Psoas muscle (tissue), 8 donors: ENCODE measurements around the gene GRK3. TPM values are rescaled to one million over a fixed set of nuclear protein-coding genes. Genes with fewer than 3 reads are reported as not detected.

Experiments
- ATAC-seq, 4 donors: fragments of 200-7000 bp; cut with Tn5 transposase; one replicate each; pipeline ENCODE4 v1.9.1; 2020; ENCODE audit warnings: moderate library complexity in 3 of 4, mild to moderate bottlenecking in 2 of 4
- DNase-seq, 2 donors: peaks; one replicate each; pipeline ENCODE4 v3.0.0-alpha.2; 2020
- H3K27ac ChIP-seq: fragments of 200-600 bp; one replicate; pipeline ENCODE4 v1.8.0; 2022
- H3K27me3 ChIP-seq, 3 donors: fragments of 200-600 bp in 1 of 3; one replicate each; pipeline versions ENCODE4 v1.6.1 to v1.8.0; 2013 to 2022; ENCODE audit warnings: low read length in 2 of 3, mild to moderate bottlenecking in 2 of 3, moderate library complexity in 1 of 3; ENCODE audit not compliant: insufficient read depth in 3 of 3
- H3K36me3 ChIP-seq, 2 donors: fragments of 200-600 bp in 1 of 2; one replicate each; pipeline versions ENCODE4 v1.6.1 to v1.8.0; 2013 to 2022; ENCODE audit warnings: low read depth in 1 of 2, mild to moderate bottlenecking in 1 of 2, moderate library complexity in 1 of 2; ENCODE audit not compliant: insufficient read depth in 1 of 2
- H3K4me1 ChIP-seq: fragments of 200-600 bp; one replicate; pipeline ENCODE4 v1.8.0; 2022
- H3K4me3 ChIP-seq: fragments of 200-600 bp; one replicate; pipeline ENCODE4 v1.8.0; 2022; ENCODE audit warnings: mild to moderate bottlenecking
- H3K9me3 ChIP-seq: fragments of 200-600 bp; one replicate; pipeline ENCODE4 v1.8.0; 2022
- WGBS, 3 donors: extraction: QIAGEN DNeasy Blood & Tissue Kit; methylation state at CpG; one replicate each; pipeline versions ENCODE4 v1.1.6 to v1.1.7; 2013; 5-methylcytosine and 5-hydroxymethylcytosine counted together
- intact Hi-C, 2 donors: fragments of 100-400 bp; cut with DNase I; formaldehyde crosslinking; loops; one replicate each; pipeline versions ENCODE4 v1.11.0 to v1.14.2; 2022
- polyA plus RNA-seq, 3 donors: library from polyadenylated mRNA; stranded (reverse); fragments of 200-250 nt; gene quantifications; one replicate each; pipeline ENCODE4 v1.2.3, GENCODE V29; 2013
- total RNA-seq, 4 donors: library from RNA; stranded (reverse); fragmentation: NEBNext Ultra II Directional in 2 of 4; extraction: Animal tissue kit (Norgen Biotek cat#: 25700) in 2 of 4; gene quantifications; one replicate each; pipeline versions ENCODE4 v1.2.1 to v1.2.4, GENCODE V29; 2021 to 2023
- TF ChIP-seq, protein P1 (sequence below): fragments of 200-600 bp; IDR thresholded peaks from one replicate; pipeline ENCODE4 v1.8.0; 2022; ENCODE audit warnings: antibody characterized with exemption
- donor health status: healthy with polysubstance abuse.
- donor health status: DM: no; HTN: no; CAD: no; lungs with moderate emphysema.
- donor health status: Bipolar disorder and iron deficiency.
- donor health status: healthy.
- donor health status: DM: yes; HTN: yes; CAD: no.
- donor health status: DM: no; HTN: no; CAD: no.
- donor health status: DM: no; HTN: no; CAD: no.
- donor health status: DM: yes; HTN: yes; CAD: no.

The GRK3 gene
- total and polyA plus RNA-seq, 7 donors = 0.17 to 2.0 (median 1.3) TPM

GRCh38 chr22:25698461-25698860 is 134.0 kb downstream of the GRK3 start:
- Histone ChIP-seq H3K4me3 (no peak overlapping the region), H3K36me3 (no peaks in the 10 kb centered on the region), H3K27ac (no peak overlapping the region), H3K27me3 (no peaks in the 10 kb centered on the region), H3K9me3 (no peaks in the 10 kb centered on the region), H3K4me1 (peaks cover 17% of the 10 kb centered on the region)
- TF ChIP-seq, protein P1, sequence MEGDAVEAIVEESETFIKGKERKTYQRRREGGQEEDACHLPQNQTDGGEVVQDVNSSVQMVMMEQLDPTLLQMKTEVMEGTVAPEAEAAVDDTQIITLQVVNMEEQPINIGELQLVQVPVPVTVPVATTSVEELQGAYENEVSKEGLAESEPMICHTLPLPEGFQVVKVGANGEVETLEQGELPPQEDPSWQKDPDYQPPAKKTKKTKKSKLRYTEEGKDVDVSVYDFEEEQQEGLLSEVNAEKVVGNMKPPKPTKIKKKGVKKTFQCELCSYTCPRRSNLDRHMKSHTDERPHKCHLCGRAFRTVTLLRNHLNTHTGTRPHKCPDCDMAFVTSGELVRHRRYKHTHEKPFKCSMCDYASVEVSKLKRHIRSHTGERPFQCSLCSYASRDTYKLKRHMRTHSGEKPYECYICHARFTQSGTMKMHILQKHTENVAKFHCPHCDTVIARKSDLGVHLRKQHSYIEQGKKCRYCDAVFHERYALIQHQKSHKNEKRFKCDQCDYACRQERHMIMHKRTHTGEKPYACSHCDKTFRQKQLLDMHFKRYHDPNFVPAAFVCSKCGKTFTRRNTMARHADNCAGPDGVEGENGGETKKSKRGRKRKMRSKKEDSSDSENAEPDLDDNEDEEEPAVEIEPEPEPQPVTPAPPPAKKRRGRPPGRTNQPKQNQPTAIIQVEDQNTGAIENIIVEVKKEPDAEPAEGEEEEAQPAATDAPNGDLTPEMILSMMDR = no peak
- intact Hi-C loops = no loop called here
- WGBS, 3 donors = 89 to 94% (median 89%) methylated on average over 7 of the region's 7 CpGs
- DNase-seq = no peak
- no peak for ATAC-seq

GRCh38 chr22:25698978-25699377 is 134.5 kb downstream of the GRK3 start:
- no peaks in the 10 kb centered on the region for H3K36me3 ChIP-seq
- no peak overlapping the region for H3K4me3 ChIP-seq
- WGBS, 3 donors = 81 to 90% (median 83%) methylated on average over 6 of the region's 6 CpGs
- no peak for ATAC-seq
- H3K27ac ChIP-seq = no peak overlapping the region
- no peaks in the 10 kb centered on the region for H3K27me3 ChIP-seq
- intact Hi-C loops = no loop called here
- peaks cover 14% of the 10 kb centered on the region for H3K4me1 ChIP-seq
- TF ChIP-seq, protein P1 = no peak
- no peak for DNase-seq
- no peaks in the 10 kb centered on the region for H3K9me3 ChIP-seq

DNA sequence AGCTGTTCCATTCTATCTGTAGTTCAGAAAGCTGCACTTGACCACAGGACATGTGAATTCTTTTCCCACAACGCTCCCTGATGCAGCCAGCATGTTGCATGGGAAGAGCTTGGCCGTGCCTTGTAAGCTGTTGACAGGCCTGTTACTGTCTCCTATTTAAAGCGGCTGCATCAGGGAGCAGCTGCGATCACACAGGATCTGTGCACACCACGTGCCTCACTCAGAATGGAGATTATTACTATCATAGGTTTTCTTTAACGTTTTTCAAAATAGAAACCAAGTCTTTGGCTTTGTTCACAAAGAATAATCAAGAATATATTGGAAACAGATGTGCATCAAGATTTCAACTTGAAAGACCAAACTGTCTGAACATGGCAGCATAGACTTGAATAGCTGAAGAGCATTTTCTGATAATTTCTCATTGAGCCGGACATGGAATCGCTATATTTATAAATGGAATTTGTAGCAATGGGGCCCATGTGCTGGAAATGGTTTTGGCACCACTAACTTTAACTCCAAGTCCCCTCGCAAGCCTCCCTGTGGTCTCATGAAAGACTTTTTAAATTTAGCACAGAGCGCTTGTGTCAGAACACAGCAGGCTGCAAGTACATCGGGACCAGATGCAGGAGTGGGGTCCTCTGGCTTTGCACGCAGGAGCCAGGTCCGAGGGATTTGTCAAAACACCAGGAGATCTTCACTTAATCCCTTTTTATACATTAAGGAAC is 136.7 kb downstream of the GRK3 start:
- Histone ChIP-seq H3K4me3 (peak overlapping the region; percentile 21), H3K9me3 (no peaks in the 10 kb centered on the region), H3K4me1 (peaks cover 11% of the 10 kb centered on the region), H3K36me3 (no peaks in the 10 kb centered on the region), H3K27ac (peak overlapping the region; percentile 39), H3K27me3 (no peaks in the 10 kb centered on the region)
- WGBS, 3 donors = 22 to 28% (median 22%) methylated on average over 13 of the region's 13 CpGs
- ATAC-seq = peak; percentile 99 to 100 (median 99)
- TF ChIP-seq, protein P1 = no peak
- intact Hi-C loops = loop anchor here (5.0 to 10.0 kb wide), 3 partner anchors 71 to 246 kb away; no protein-coding TSS in a partner anchor
- DNase-seq = peak; percentile 32 to 65

GRCh38 chr22:25702040-25702439 is 137.6 kb downstream of the GRK3 start:
- intact Hi-C loops = loop anchor here (5.0 to 10.0 kb wide), 3 partner anchors 70 to 247 kb away; no protein-coding TSS in a partner anchor
- Histone ChIP-seq H3K4me1 (peaks cover 11% of the 10 kb centered on the region), H3K4me3 (no peak overlapping the region), H3K27ac (no peak overlapping the region), H3K36me3 (no peaks in the 10 kb centered on the region), H3K9me3 (no peaks in the 10 kb centered on the region), H3K27me3 (no peaks in the 10 kb centered on the region)
- TF ChIP-seq, protein P1 = peak; percentile 42
- ATAC-seq (peak in 1 of 4 donors; percentile 68), DNase-seq (no peak)
